HG03575 (cell line): Measurements from ENCODE around the gene CLSTN2.

ENCODE experiments used
- ATAC-seq: cut with Tn5 transposase; IDR thresholded peaks from one replicate; pipeline ENCODE4 v1.9.1; 2021; ENCODE audit not compliant: unreplicated experiment, insufficient number of reproducible peaks, low FRiP score; ENCODE audit errors: extremely low read depth

CLSTN2 gene

GRCh38 chr3:139939681-139940190, 4.8 kb downstream of the CLSTN2 start:
- ATAC-seq, result no peak

DNA sequence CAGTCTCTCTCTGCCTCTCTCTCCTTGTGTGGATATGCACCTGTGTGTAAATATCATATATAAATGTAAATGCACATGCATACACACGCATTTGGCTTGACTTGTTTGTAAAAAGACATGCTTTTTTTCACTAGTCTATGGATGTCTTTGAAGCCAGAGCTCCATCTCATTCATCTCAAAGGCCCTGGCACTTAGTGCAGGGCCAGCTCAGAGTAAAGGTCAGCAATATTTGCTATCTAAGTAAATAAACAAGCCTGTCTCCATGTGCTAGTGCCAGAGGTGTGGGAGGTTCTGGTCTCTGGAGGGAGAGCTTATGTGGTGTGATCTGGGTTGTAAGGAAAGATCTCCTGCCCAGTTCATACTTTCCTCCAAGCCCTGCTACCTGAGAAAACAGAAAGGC, 5.6 kb downstream of the CLSTN2 start:
- ATAC-seq, result no peak

DNA sequence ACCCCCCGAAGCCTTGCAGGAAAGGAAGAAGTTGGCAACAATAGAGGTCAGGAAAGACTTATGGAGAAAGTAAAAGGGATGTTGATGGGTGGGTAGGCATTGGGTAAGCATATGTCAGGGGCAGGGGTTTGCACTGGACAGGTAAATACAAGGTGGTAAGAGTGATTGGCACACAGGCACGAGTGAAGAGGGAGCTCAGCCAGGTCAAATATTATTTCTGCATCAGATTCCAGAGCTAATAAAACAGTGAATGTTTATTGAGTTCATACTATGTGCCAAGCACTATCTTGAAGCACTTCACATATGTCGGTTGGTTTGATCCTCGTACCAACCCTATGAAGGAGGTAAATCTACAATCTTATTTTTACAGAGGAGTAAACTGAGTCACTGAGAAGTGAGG, 6.6 kb downstream of the CLSTN2 start:
- no peak for ATAC-seq

DNA sequence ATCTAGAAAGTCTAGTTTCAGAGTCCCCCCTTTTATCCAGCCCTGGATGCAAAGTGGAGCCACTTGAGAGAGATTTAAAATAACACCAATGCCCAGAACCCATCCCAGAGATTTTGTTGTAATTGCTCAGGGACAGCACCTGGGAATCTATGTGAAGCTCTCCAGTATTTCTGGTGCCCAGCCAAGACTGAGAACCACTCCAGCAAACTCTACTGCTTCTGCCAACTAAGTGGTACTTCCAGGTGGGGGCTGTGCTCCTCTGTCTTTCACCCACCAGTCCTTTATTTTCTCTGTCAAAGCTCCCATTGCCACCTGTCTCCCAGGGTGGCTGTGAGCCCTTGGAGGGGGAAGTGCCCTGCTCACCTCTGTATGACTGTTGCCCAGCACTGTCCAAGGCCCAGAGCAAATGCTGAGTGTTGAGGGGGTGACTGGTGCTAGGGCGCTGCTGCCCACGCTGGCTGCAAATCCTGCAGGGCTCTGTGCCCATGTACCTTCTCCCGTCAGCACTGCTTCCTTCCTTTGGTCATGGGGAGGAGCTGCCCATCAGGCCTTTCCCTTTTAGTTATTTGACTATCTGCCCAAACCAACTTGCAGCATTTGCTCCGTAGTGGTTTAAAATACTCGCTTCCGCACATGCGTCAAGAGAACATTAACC, 9.4 kb downstream of the CLSTN2 start:
- no peak for ATAC-seq

- no peak for ATAC-seq
Observed at GRCh38 chr3:139945386-139945785, 10.4 kb downstream of the CLSTN2 start.

- no peak for ATAC-seq
Observed at GRCh38 chr3:139945942-139946341, 11.0 kb downstream of the CLSTN2 start.

DNA sequence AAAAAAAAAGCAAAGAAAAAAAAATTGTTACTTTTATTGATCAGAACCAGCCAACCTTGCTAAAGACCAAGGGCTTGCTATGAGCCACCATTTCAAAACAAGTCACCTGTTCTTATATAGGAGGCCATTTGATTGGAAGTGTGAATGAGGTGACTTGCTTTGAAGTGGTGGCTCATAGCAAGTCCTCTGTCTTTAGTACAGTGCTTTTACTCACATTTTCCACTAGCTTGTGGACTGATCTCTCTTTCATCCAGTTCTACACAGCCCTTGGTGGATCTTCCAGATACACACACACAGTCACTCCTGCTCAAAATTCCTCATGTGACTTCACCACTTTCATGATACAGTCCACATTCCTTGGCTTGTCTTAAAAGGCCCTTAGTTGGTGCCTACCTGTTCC, 13.5 kb downstream of the CLSTN2 start:
- ATAC-seq, result no peak

GRCh38 chr3:139948898-139949297, 13.9 kb downstream of the CLSTN2 start:
- no peak for ATAC-seq

DNA sequence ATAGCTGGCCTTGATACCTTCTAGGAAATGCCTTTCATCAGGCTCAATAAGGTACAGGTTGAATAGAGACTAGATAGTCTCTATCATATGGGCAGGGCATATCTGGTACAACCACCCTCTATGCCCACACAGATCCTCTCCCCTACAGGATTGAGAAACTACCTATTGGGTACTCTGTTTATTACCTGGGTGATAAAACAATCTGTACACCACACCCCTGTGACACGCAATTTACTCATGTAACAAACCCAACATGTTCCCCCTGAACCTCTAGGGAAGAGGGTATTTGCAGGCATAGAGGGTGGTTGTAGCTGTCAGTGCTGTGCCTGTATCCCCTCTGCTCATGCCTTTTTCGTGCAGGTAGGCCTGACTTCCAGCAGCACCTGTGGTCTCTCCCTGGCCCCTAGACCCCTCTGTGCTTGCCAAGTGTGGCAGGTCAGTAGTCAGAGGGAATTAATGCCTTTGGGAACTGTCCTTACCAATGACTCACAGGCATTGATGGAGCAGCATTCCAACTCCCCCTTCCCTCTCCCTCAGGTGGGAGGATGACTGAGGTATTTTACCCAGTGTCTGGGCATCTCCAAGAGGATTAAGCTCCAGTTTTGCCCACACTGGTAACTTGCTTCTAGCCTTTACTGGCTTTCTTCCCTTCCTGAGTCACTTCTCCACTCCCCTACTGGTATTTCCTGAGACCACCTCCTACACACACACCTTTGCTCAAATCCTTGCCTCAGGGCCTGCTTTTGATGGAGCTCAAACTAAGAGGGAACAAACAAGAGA, 18.3 kb downstream of the CLSTN2 start:
- ATAC-seq, result no peak

DNA sequence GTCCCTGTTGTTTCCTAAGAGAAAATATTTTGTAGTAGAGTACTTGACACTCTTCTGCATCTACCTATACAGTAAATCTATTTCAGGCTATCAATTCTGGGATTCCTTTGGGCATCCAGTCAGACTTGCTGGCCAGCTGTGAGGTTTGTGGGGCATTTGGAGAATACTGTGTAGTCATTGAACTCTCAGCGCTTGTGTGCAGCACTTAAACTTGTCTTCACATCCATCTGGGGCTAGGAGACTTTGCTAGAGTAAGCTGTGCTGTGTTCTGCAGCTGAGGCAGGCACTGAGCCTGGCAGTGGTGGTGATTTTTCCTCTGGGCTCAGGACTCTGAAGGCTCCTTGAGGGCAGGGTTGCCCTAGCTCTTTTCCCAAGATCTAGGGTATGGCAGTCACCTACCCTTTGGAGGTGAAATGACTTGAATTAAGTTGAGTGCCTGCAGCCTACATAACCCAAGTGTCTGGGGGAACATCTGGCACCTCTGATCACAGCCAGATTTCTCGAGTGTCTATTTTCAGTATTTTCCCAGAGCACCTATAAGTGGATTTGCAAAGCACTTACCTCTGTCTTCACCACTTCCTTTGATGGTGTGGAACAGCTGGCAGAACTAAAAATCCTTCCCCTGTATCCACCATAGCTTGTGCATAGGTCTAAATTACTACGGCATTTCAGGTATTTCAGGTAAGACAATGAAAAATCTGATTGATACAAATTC, 19.3 kb downstream of the CLSTN2 start:
- no peak for ATAC-seq

- no peak for ATAC-seq
Observed at GRCh38 chr3:139957844-139958243, 22.9 kb downstream of the CLSTN2 start.

GRCh38 chr3:139969386-139969785, 34.4 kb downstream of the CLSTN2 start:
- no peak for ATAC-seq

DNA sequence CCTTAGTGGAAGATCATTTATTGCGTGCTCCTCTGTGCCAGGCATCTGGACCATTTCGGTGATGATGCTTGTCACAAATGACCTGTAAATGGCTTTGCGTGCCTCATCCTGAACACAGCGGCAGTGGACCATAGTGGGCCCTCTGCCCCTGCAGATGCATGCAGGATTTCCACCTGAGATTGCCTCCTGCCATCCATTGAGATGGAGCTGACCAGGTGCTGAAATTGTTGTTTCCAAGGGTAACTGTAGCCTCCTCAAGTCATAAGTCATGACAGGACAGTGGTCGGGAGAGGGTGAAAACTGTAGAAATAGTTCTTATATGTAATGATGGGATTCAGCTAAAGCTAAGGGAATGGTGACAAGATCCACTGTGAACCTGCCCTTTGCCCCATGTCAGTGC, 35.5 kb downstream of the CLSTN2 start:
- no peak for ATAC-seq

DNA sequence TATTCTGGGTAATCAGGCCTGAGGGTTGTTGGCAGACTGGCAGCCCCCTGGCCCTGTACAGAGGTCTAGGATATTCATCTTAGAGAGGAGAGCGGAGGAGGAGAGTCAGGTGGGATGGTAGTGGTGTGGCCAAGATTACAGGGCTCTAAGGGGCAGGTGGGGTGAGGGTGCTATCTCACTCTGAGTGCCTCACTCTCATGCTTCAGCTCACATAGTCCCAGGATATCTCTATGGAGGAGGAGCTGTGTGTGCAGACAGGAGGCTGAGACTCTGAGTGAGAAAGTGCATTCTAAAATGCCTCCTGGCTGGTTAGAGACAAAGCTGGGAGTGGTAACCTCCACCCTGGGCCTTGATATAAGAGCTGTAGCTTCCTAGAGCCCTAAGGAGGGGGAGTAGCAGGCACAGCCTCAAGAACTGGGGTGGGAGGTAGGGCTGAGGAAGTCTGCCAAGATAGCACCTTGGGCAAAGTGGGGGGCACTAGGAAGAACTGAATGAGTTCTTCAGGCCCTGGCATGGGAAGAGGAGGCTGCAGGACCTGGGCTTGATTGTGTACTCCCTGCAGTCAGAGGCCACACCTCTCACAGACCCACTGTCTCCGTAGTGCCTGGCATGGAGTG, 39.9 kb downstream of the CLSTN2 start:
- ATAC-seq, result no peak

- no peak for ATAC-seq
Observed at GRCh38 chr3:139975594-139976365, 40.8 kb downstream of the CLSTN2 start.

- ATAC-seq, result no peak
Observed at GRCh38 chr3:139978966-139979365, 44.0 kb downstream of the CLSTN2 start.

DNA sequence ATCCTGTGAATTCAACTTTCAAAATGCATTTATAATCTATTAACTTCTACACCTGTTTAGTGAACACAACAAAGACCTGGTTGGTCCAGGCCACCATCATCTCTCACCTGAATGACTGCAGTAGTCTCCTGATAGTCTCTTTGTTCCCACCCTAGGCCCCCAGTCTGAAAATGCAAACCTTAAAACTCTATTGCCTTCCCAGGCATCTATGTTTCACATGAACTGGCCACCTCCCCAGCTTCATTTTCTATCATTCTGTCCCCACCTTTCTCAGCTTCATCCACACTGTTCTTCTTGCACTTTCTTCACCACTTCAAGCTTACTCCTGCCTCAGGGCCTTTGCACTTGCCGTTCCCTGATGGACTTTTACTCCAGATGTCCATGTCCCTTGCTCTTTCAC, 45.0 kb downstream of the CLSTN2 start:
- ATAC-seq, result no peak

DNA sequence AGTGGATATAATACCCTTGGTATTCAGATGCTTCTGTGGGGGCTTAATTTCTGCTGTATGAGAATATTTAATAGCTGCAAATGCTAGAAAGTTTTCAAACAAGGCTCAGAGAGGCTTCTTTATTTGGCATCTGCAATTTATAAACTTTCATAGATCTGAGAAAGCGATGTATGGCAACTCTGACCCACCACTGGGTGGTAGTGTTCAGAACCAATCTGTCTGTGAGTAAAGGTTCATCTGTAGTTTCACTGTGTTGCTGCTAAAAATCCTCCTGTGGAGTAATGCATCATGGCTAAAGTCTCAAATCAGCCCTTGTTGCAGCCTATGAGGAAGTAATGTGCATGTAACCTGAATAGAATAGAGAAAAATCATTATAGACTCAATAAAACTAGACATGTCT, 47.4 kb downstream of the CLSTN2 start:
- ATAC-seq, result no peak

GRCh38 chr3:139985576-139985975, 50.6 kb downstream of the CLSTN2 start:
- no peak for ATAC-seq
